HEK293 (cell line): Measurements from ENCODE around the gene ANTKMT.

Experiments used
- EGR2 ChIP-seq: fragments of 450-650 bp; formaldehyde crosslinking; IDR thresholded peaks from 2 replicates; pipeline ENCODE4 v1.5.1; 2016; ENCODE audit warnings: low read depth, missing biosample characterization, missing genetic modification characterization
- KLF8 ChIP-seq: fragments of 450-650 bp; formaldehyde crosslinking; IDR thresholded peaks from 2 replicates; pipeline ENCODE4 v1.5.1; 2016; ENCODE audit warnings: missing biosample characterization, missing genetic modification characterization
- PRDM1 ChIP-seq: fragments of 450-650 bp; formaldehyde crosslinking; IDR thresholded peaks from 2 replicates; pipeline ENCODE4; 2016; ENCODE audit warnings: missing biosample characterization, missing genetic modification characterization
- SP2 ChIP-seq: fragments of 450-650 bp; formaldehyde crosslinking; IDR thresholded peaks from 2 replicates; pipeline ENCODE4 v1.5.1; 2016; ENCODE audit warnings: missing biosample characterization, missing genetic modification characterization
- ZBTB7A ChIP-seq: fragments of 450-650 bp; formaldehyde crosslinking; IDR thresholded peaks from 2 replicates; pipeline ENCODE4 v1.5.1; 2016; ENCODE audit warnings: low read depth, missing biosample characterization, missing genetic modification characterization
- ZFP69B ChIP-seq: fragments of 450-650 bp; formaldehyde crosslinking; IDR thresholded peaks from 2 replicates; pipeline ENCODE4 v1.5.1; 2016; ENCODE audit warnings: missing biosample characterization, missing genetic modification characterization
- ZNF10 ChIP-seq: fragments of 450-650 bp; formaldehyde crosslinking; IDR thresholded peaks from 2 replicates; pipeline ENCODE4 v1.5.1; 2017; ENCODE audit warnings: missing biosample characterization, missing genetic modification characterization
- ZNF157 ChIP-seq: fragments of 450-650 bp; formaldehyde crosslinking; IDR thresholded peaks from 2 replicates; pipeline ENCODE4 v1.5.1; 2016; ENCODE audit warnings: missing biosample characterization, missing genetic modification characterization
- ZNF174 ChIP-seq: fragments of 450-650 bp; formaldehyde crosslinking; IDR thresholded peaks from 2 replicates; pipeline ENCODE4 v1.5.0; 2017; ENCODE audit warnings: missing biosample characterization, mild to moderate bottlenecking, missing genetic modification characterization
- ZNF24 ChIP-seq: fragments of 450-650 bp; formaldehyde crosslinking; IDR thresholded peaks from 2 replicates; pipeline ENCODE4 v1.5.1; 2016; ENCODE audit warnings: missing biosample characterization, missing genetic modification characterization
- ZNF324 ChIP-seq: fragments of 450-650 bp; formaldehyde crosslinking; IDR thresholded peaks from 2 replicates; pipeline ENCODE4 v1.5.1; 2016; ENCODE audit warnings: missing biosample characterization, missing genetic modification characterization
- ZNF354C ChIP-seq: fragments of 450-650 bp; formaldehyde crosslinking; IDR thresholded peaks from 2 replicates; pipeline ENCODE4 v1.5.1; 2016; ENCODE audit warnings: missing biosample characterization, missing genetic modification characterization, low read depth, borderline replicate concordance
- ZNF366 ChIP-seq: fragments of 450-650 bp; formaldehyde crosslinking; conservative IDR thresholded peaks from 2 replicates; pipeline ENCODE4 v1.5.1; 2016; ENCODE audit warnings: missing biosample characterization, missing genetic modification characterization
- ZNF391 ChIP-seq: fragments of 450-650 bp; formaldehyde crosslinking; IDR thresholded peaks from 2 replicates; pipeline ENCODE4 v1.5.1; 2016; ENCODE audit warnings: low read depth, missing biosample characterization, missing genetic modification characterization, borderline replicate concordance
- ZNF473 ChIP-seq: fragments of 450-650 bp; formaldehyde crosslinking; IDR thresholded peaks from 2 replicates; pipeline ENCODE4 v1.5.1; 2017; ENCODE audit warnings: missing biosample characterization, missing genetic modification characterization
- ZNF529 ChIP-seq: fragments of 450-650 bp; formaldehyde crosslinking; IDR thresholded peaks from 2 replicates; pipeline ENCODE4 v1.5.1; 2017; ENCODE audit warnings: missing genetic modification characterization, missing biosample characterization; ENCODE audit not compliant: insufficient replicate concordance
- ZNF549 ChIP-seq: fragments of 450-650 bp; IDR thresholded peaks from 2 replicates; pipeline ENCODE4 v1.5.1; 2018; ENCODE audit warnings: missing biosample characterization, missing genetic modification characterization, mild to moderate bottlenecking, inconsistent platforms, moderate library complexity
- ZNF555 ChIP-seq: fragments of 450-650 bp; formaldehyde crosslinking; conservative IDR thresholded peaks from 2 replicates; pipeline ENCODE4 v1.5.1; 2017; ENCODE audit warnings: missing biosample characterization, mild to moderate bottlenecking, missing genetic modification characterization, inconsistent platforms
- ZNF600 ChIP-seq: fragments of 450-650 bp; formaldehyde crosslinking; IDR thresholded peaks from 2 replicates; pipeline ENCODE4 v1.5.1; 2016; ENCODE audit warnings: missing biosample characterization, missing genetic modification characterization
- ZNF626 ChIP-seq: fragments of 450-650 bp; sonication (Bioruptor Pico); formaldehyde crosslinking; IDR thresholded peaks from 2 replicates; pipeline ENCODE4 v1.5.1; 2018; ENCODE audit warnings: missing biosample characterization, missing genetic modification characterization, inconsistent platforms
- ZNF701 ChIP-seq: fragments of 450-650 bp; formaldehyde crosslinking; IDR thresholded peaks from 2 replicates; pipeline ENCODE4 v1.5.1; 2016; ENCODE audit warnings: missing biosample characterization, missing genetic modification characterization
- ZNF843 ChIP-seq: fragments of 450-650 bp; formaldehyde crosslinking; IDR thresholded peaks from 2 replicates; pipeline ENCODE4 v1.5.1; 2016; ENCODE audit warnings: missing biosample characterization, missing genetic modification characterization
- TF ChIP-seq, protein P1 (sequence below): fragments of 450-650 bp; formaldehyde crosslinking; optimal IDR thresholded peaks from 2 replicates; pipeline ENCODE3; 2016; ENCODE audit warnings: missing biosample characterization, mild to moderate bottlenecking, missing genetic modification characterization
- TF ChIP-seq, protein P2 (sequence below): fragments of 450-650 bp; formaldehyde crosslinking; IDR thresholded peaks from 2 replicates; pipeline ENCODE4 v1.5.1; 2016; ENCODE audit warnings: missing biosample characterization, missing genetic modification characterization, borderline replicate concordance
- TF ChIP-seq, protein P3 (sequence below): fragments of 450-650 bp; formaldehyde crosslinking; IDR thresholded peaks from 2 replicates; pipeline ENCODE4 v1.5.1; 2016; ENCODE audit warnings: missing biosample characterization, missing genetic modification characterization
- TF ChIP-seq, protein P4 (sequence below): fragments of 450-650 bp; formaldehyde crosslinking; IDR thresholded peaks from 2 replicates; pipeline ENCODE4 v1.5.1; 2016; ENCODE audit warnings: missing biosample characterization, missing genetic modification characterization
- TF ChIP-seq, protein P5 (sequence below): fragments of 450-650 bp; formaldehyde crosslinking; IDR thresholded peaks from 2 replicates; pipeline ENCODE4 v1.5.1; 2016; ENCODE audit warnings: missing biosample characterization, missing genetic modification characterization

Gene ANTKMT

DNA sequence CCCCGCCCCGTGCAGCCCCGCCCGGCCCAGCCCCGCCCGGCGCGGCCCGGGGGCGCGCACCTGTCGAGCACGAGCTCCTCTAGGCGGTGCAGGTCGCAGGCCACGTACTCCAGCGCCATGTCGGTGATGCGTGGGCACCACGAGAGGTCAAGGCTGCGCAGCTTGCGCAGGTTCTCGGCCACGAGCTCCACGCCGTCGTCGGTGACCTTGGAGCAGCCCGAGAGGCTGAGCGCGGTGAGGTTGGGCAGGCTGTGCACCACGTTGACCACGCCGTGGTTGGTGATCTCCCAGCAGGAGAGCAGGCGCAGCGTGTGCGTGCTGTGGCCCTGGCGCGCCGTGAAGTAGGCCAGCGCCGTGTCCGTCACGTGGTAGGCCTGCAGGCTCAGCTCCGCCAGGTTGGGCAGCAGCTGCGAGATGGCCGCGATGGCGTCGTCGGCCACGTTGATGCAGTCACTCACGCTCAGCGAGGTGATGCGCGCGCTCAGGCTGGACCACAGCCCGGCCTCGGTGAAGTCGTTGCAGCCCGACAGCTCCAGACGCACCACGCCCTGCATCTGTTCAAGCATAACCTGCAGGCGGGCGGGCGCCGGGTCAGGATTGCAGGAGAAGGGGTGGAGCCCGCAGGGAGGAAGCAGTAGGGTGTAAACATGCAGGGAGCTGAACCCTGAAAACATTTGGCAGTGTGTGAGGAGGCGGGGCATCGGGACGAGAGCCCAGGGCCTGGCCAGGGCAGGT is 25.4 kb upstream of the ANTKMT start (continued):
- TF ChIP-seq ZNF24 (tag by site-specific recombination) (no peak; the same call in 1 of the 2 replicates), ZNF600 (tag by site-specific recombination) (peak; percentile 97), ZNF529 (tag by site-specific recombination) (no peak), SP2 (tag by site-specific recombination) (peak; percentile 69), ZNF701 (no peak), ZNF843 (peak; percentile 37; the same call in 1 of the 2 replicates), ZNF157 (no peak), ZNF354C (no peak), KLF8 (tag by site-specific recombination) (peak; percentile 14; the same call in 1 of the 2 replicates), ZNF324 (tag by site-specific recombination) (no peak), ZNF473 (no peak), ZFP69B (0 out of 2 replicates have a peak, but pooled peaks have one; percentile 14), ZNF549 (tag by site-specific recombination) (no peak), PRDM1 (tag by site-specific recombination) (no peak), ZNF626 (tag by site-specific recombination) (no peak), EGR2 (no peak), ZNF555 (tag by site-specific recombination) (no peak), ZNF391 (tag by site-specific recombination) (peak; percentile 70; the same call in 1 of the 2 replicates), ZNF10 (tag by site-specific recombination) (0 out of 2 replicates have a peak, but pooled peaks have one; percentile 44), ZNF174 (no peak), ZNF366 (tag by site-specific recombination) (no peak), ZBTB7A (tag by site-specific recombination) (no peak)
- TF ChIP-seq, protein P1, sequence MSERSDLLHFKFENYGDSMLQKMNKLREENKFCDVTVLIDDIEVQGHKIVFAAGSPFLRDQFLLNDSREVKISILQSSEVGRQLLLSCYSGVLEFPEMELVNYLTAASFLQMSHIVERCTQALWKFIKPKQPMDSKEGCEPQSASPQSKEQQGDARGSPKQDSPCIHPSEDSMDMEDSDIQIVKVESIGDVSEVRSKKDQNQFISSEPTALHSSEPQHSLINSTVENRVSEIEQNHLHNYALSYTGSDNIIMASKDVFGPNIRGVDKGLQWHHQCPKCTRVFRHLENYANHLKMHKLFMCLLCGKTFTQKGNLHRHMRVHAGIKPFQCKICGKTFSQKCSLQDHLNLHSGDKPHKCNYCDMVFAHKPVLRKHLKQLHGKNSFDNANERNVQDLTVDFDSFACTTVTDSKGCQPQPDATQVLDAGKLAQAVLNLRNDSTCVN (tag by site-specific recombination) = peak; percentile 92
- TF ChIP-seq, protein P2, sequence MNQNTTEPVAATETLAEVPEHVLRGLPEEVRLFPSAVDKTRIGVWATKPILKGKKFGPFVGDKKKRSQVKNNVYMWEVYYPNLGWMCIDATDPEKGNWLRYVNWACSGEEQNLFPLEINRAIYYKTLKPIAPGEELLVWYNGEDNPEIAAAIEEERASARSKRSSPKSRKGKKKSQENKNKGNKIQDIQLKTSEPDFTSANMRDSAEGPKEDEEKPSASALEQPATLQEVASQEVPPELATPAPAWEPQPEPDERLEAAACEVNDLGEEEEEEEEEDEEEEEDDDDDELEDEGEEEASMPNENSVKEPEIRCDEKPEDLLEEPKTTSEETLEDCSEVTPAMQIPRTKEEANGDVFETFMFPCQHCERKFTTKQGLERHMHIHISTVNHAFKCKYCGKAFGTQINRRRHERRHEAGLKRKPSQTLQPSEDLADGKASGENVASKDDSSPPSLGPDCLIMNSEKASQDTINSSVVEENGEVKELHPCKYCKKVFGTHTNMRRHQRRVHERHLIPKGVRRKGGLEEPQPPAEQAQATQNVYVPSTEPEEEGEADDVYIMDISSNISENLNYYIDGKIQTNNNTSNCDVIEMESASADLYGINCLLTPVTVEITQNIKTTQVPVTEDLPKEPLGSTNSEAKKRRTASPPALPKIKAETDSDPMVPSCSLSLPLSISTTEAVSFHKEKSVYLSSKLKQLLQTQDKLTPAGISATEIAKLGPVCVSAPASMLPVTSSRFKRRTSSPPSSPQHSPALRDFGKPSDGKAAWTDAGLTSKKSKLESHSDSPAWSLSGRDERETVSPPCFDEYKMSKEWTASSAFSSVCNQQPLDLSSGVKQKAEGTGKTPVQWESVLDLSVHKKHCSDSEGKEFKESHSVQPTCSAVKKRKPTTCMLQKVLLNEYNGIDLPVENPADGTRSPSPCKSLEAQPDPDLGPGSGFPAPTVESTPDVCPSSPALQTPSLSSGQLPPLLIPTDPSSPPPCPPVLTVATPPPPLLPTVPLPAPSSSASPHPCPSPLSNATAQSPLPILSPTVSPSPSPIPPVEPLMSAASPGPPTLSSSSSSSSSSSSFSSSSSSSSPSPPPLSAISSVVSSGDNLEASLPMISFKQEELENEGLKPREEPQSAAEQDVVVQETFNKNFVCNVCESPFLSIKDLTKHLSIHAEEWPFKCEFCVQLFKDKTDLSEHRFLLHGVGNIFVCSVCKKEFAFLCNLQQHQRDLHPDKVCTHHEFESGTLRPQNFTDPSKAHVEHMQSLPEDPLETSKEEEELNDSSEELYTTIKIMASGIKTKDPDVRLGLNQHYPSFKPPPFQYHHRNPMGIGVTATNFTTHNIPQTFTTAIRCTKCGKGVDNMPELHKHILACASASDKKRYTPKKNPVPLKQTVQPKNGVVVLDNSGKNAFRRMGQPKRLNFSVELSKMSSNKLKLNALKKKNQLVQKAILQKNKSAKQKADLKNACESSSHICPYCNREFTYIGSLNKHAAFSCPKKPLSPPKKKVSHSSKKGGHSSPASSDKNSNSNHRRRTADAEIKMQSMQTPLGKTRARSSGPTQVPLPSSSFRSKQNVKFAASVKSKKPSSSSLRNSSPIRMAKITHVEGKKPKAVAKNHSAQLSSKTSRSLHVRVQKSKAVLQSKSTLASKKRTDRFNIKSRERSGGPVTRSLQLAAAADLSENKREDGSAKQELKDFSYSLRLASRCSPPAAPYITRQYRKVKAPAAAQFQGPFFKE (tag by site-specific recombination) = 0 out of 2 replicates have a peak, but pooled peaks have one; percentile 73
- TF ChIP-seq, protein P3, sequence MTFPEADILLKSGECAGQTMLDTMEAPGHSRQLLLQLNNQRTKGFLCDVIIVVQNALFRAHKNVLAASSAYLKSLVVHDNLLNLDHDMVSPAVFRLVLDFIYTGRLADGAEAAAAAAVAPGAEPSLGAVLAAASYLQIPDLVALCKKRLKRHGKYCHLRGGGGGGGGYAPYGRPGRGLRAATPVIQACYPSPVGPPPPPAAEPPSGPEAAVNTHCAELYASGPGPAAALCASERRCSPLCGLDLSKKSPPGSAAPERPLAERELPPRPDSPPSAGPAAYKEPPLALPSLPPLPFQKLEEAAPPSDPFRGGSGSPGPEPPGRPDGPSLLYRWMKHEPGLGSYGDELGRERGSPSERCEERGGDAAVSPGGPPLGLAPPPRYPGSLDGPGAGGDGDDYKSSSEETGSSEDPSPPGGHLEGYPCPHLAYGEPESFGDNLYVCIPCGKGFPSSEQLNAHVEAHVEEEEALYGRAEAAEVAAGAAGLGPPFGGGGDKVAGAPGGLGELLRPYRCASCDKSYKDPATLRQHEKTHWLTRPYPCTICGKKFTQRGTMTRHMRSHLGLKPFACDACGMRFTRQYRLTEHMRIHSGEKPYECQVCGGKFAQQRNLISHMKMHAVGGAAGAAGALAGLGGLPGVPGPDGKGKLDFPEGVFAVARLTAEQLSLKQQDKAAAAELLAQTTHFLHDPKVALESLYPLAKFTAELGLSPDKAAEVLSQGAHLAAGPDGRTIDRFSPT (tag by site-specific recombination) = peak; percentile 46; the same call in 1 of the 2 replicates
- TF ChIP-seq, protein P4, sequence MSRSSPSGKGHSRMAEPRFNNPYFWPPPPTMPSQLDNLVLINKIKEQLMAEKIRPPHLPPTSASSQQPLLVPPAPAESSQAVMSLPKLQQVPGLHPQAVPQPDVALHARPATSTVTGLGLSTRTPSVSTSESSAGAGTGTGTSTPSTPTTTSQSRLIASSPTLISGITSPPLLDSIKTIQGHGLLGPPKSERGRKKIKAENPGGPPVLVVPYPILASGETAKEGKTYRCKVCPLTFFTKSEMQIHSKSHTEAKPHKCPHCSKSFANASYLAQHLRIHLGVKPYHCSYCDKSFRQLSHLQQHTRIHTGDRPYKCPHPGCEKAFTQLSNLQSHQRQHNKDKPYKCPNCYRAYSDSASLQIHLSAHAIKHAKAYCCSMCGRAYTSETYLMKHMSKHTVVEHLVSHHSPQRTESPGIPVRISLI (tag by site-specific recombination) = no peak
- TF ChIP-seq, protein P5, sequence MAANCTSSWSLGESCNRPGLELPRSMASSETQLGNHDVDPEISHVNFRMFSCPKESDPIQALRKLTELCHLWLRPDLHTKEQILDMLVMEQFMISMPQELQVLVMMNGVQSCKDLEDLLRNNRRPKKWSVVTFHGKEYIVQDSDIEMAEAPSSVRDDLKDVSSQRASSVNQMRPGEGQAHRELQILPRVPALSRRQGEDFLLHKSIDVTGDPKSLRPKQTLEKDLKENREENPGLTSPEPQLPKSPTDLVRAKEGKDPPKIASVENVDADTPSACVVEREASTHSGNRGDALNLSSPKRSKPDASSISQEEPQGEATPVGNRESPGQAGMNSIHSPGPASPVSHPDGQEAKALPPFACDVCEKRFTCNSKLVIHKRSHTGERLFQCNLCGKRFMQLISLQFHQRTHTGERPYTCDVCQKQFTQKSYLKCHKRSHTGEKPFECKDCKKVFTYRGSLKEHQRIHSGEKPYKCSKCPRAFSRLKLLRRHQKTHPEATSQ = 0 out of 2 replicates have a peak, but pooled peaks have one; percentile 40
